B cell (primary cell): ENCODE results near the gene EPB41L1.

Experiments used
- CTCF ChIP-seq: fragments of 200-600 bp; IDR thresholded peaks from one replicate; pipeline ENCODE4 v1.8.0; 2022; ENCODE audit warnings: antibody characterized with exemption, mild to moderate bottlenecking
- EZH2 ChIP-seq: IDR thresholded peaks from 2 replicates; pipeline ENCODE4 v1.6.1; 2012; ENCODE audit warnings: borderline replicate concordance, low read depth, mild to moderate bottlenecking, moderate library complexity, low read length; ENCODE audit not compliant: insufficient read depth, poor library complexity, severe bottlenecking

GRCh38 chr20:36225666-36226065, 71.1 kb downstream of the EPB41L1 start:
- TF ChIP-seq CTCF (no peak), EZH2 (no peak)
